DND-41 (cell line): ENCODE data around the gene TYSND1.

Experiments
- EZH2 ChIP-seq: IDR thresholded peaks from 3 replicates; pipeline ENCODE4 v1.6.1; 2012; ENCODE audit warnings: borderline replicate concordance, low read depth, mild to moderate bottlenecking, moderate library complexity, low read length, inconsistent platforms; ENCODE audit not compliant: severe bottlenecking
- TF ChIP-seq, protein P1 (sequence below): IDR thresholded peaks from 2 replicates; pipeline ENCODE4 v1.5.1; 2012; ENCODE audit warnings: borderline replicate concordance, low read length, moderate library complexity, mild to moderate bottlenecking; ENCODE audit not compliant: poor library complexity, severe bottlenecking; ENCODE audit errors: extremely low read depth

GRCh38 chr10:70155255-70155838 is 8.8 kb upstream of the TYSND1 start:
- TF ChIP-seq, protein P1, sequence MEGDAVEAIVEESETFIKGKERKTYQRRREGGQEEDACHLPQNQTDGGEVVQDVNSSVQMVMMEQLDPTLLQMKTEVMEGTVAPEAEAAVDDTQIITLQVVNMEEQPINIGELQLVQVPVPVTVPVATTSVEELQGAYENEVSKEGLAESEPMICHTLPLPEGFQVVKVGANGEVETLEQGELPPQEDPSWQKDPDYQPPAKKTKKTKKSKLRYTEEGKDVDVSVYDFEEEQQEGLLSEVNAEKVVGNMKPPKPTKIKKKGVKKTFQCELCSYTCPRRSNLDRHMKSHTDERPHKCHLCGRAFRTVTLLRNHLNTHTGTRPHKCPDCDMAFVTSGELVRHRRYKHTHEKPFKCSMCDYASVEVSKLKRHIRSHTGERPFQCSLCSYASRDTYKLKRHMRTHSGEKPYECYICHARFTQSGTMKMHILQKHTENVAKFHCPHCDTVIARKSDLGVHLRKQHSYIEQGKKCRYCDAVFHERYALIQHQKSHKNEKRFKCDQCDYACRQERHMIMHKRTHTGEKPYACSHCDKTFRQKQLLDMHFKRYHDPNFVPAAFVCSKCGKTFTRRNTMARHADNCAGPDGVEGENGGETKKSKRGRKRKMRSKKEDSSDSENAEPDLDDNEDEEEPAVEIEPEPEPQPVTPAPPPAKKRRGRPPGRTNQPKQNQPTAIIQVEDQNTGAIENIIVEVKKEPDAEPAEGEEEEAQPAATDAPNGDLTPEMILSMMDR: no peak
- TF ChIP-seq EZH2: no peak
